PC-3 (cell line): Measurements from ENCODE around the gene PSMA7. TPM values are rescaled to one million over a fixed set of nuclear protein-coding genes. Genes with fewer than 3 reads are reported as not detected.

Source experiments
- ATAC-seq: fragments of 200-7000 bp; cut with Tn5 transposase; 2 replicates; pipeline ENCODE4 v1.9.1; 2020; ENCODE audit warnings: mild to moderate bottlenecking, moderate library complexity
- BruUV-seq: library from RNA; stranded (reverse); fragments of 400-500 nt; replicated peaks from 2 replicates; lab custom pipeline; 2021; lab: Mats Ljungman, UMichigan
- CTCF ChIA-PET: fragments of 300-600 bp; sonication (Branson Sonifier 250); formaldehyde crosslinking; loops from one replicate; lab custom pipeline; 2022; ENCODE audit warnings: antibody characterized with exemption; lab: Charles Lee
- POLR2A ChIA-PET: fragments of 300-600 bp; sonication (Branson Sonifier 250); formaldehyde crosslinking; loops from one replicate; lab custom pipeline; 2022; ENCODE audit warnings: antibody characterized with exemption; ENCODE audit not compliant: unreplicated experiment; lab: Charles Lee
- DNase-seq: peaks from one replicate; pipeline ENCODE4 v3.0.0-alpha.2; 2015
- H2AFZ ChIP-seq: fragments of 300-600 bp; sonication (generic); 2 replicates; pipeline ENCODE4 v1.6.0; 2016; ENCODE audit warnings: antibody characterized with exemption, low read length
- H3F3A ChIP-seq: fragments of 300-600 bp; sonication (generic); one replicate; pipeline ENCODE4 v1.6.0; 2017; ENCODE audit warnings: antibody characterized with exemption, low read length, control low read depth, mild to moderate bottlenecking; ENCODE audit not compliant: unreplicated experiment
- H3K27ac ChIP-seq: fragments of 300-600 bp; sonication (generic); 2 replicates; pipeline ENCODE4 v1.5.1; 2016; ENCODE audit warnings: mild to moderate bottlenecking, low read length
- H3K27me3 ChIP-seq: fragments of 300-600 bp; sonication (generic); 2 replicates; pipeline ENCODE4 v1.6.1; 2016; ENCODE audit warnings: low read length, mixed read lengths
- H3K36me3 ChIP-seq: fragments of 300-600 bp; sonication (generic); 2 replicates; pipeline ENCODE4 v1.6.1; 2016; ENCODE audit warnings: low read depth, mixed run types, low read length, mixed read lengths
- H3K4me1 ChIP-seq: fragments of 300-600 bp; sonication (generic); 2 replicates; pipeline ENCODE4 v1.5.1; 2016; ENCODE audit warnings: low read length; ENCODE audit not compliant: insufficient read depth
- H3K4me2 ChIP-seq: fragments of 300-600 bp; sonication (generic); 2 replicates; pipeline ENCODE4 v1.6.0; 2016; ENCODE audit warnings: low read length
- H3K4me3 ChIP-seq: fragments of 300-600 bp; sonication (generic); 2 replicates; pipeline ENCODE4 v1.5.1; 2016; ENCODE audit warnings: mild to moderate bottlenecking, low read length, mixed read lengths
- H3K79me2 ChIP-seq: fragments of 300-600 bp; sonication (generic); 2 replicates; pipeline ENCODE4 v1.6.1; 2017; ENCODE audit warnings: low read length, mixed read lengths
- H3K9ac ChIP-seq: fragments of 300-600 bp; sonication (generic); 2 replicates; pipeline ENCODE4 v1.6.0; 2016; ENCODE audit warnings: mild to moderate bottlenecking, low read length
- H3K9me2 ChIP-seq: fragments of 300-600 bp; sonication (generic); replicated peaks from 2 replicates; pipeline ENCODE4 v1.6.1; 2016; ENCODE audit warnings: mixed run types, low read length, mixed read lengths
- H3K9me3 ChIP-seq: fragments of 300-600 bp; sonication (generic); 2 replicates; pipeline ENCODE4 v1.6.1; 2016; ENCODE audit warnings: low read length, mixed read lengths
- H4K20me1 ChIP-seq: fragments of 300-600 bp; sonication (generic); 2 replicates; pipeline ENCODE4 v1.6.1; 2016; ENCODE audit warnings: low read length, mixed read lengths
- CTCF ChIP-seq: fragments of 300-600 bp; sonication (generic); conservative IDR thresholded peaks from 2 replicates; pipeline ENCODE4 v1.5.1; 2017; ENCODE audit warnings: antibody characterized with exemption, low read depth, mild to moderate bottlenecking, low read length
- EZH2 ChIP-seq: fragments of 300-600 bp; sonication (generic); IDR thresholded peaks from one replicate; pipeline ENCODE4 v1.6.1; 2017; ENCODE audit warnings: antibody characterized with exemption, mild to moderate bottlenecking, low read length; ENCODE audit not compliant: unreplicated experiment
- EZH2phosphoT487 ChIP-seq: fragments of 300-600 bp; sonication (generic); IDR thresholded peaks from 2 replicates; pipeline ENCODE4 v1.6.1; 2018; ENCODE audit warnings: mild to moderate bottlenecking, antibody characterized with exemption, low read length, borderline replicate concordance
- intact Hi-C: fragments of 100-400 bp; cut with micrococcal nuclease; formaldehyde crosslinking; loops from 2 replicates; pipeline ENCODE4 v1.9.0; 2023
- total RNA-seq: library from RNA; depleted of rRNA; stranded (reverse); fragments of >200 nt; gene quantifications from 2 replicates; pipeline ENCODE4 v1.2.3, GENCODE V29; 2014

PSMA7 gene
- total RNA-seq, 1 experiment from 2014 or later: 751 TPM

- ATAC-seq (no peak), DNase-seq (no peak)
- no peak overlapping the region for H2AFZ ChIP-seq
- no peak overlapping the region for H3K27ac ChIP-seq
- intact Hi-C loops: loop anchor here (2.0 kb wide), 1 partner anchor 57 kb away; the partner anchor contains the start of gene OSBPL2
- H3F3A ChIP-seq: peaks cover 7% of the 10 kb centered on the region
- H3K4me3 ChIP-seq: peak overlapping the region; percentile 98
- H4K20me1 ChIP-seq: no peaks in the 10 kb centered on the region
- TF ChIP-seq EZH2phosphoT487: no peak
- TF ChIP-seq EZH2: no peak
- TF ChIP-seq CTCF: no peak
- ChIA-PET POLR2A (interaction anchor here (0.6 to 0.7 kb wide), 2 partner anchors 84 to 1198 kb away, joined by 3 read pairs; no protein-coding TSS in a partner anchor), CTCF (no interaction called here)
- H3K27me3 ChIP-seq: no peaks in the 10 kb centered on the region
- peak overlapping the region; percentile 100 for H3K4me2 ChIP-seq
- peaks cover 4% of the 10 kb centered on the region; the same call in 1 of the 2 replicates for H3K36me3 ChIP-seq
- H3K9me2 ChIP-seq: no peaks in the 10 kb centered on the region
- BruUV-seq: no TSS peak
- peak overlapping the region; percentile 99 for H3K9ac ChIP-seq
- H3K79me2 ChIP-seq: peaks cover 49% of the 10 kb centered on the region
- no peaks in the 10 kb centered on the region for H3K9me3 ChIP-seq
- peaks cover 11% of the 10 kb centered on the region for H3K4me1 ChIP-seq
These were observed 38.6 kb upstream of the PSMA7 start for GRCh38 chr20:62181808-62182207.

- H3K4me1 ChIP-seq: peaks cover 11% of the 10 kb centered on the region
- H3K4me2 ChIP-seq: no peak overlapping the region
- H3F3A ChIP-seq: peaks cover 7% of the 10 kb centered on the region
- intact Hi-C loops: no loop called here
- no peaks in the 10 kb centered on the region for H4K20me1 ChIP-seq
- ATAC-seq: no peak
- TF ChIP-seq CTCF: no peak
- no peaks in the 10 kb centered on the region for H3K9me2 ChIP-seq
- BruUV-seq: no TSS peak
- peaks cover 24% of the 10 kb centered on the region for H3K79me2 ChIP-seq
- no peaks in the 10 kb centered on the region for H3K9me3 ChIP-seq
- DNase-seq: no peak
- H3K9ac ChIP-seq: no peak overlapping the region
- H3K27me3 ChIP-seq: no peaks in the 10 kb centered on the region
- POLR2A ChIA-PET: no interaction called here
- CTCF ChIA-PET: no interaction called here
- no peak overlapping the region for H3K27ac ChIP-seq
- H3K36me3 ChIP-seq: peaks cover 4% of the 10 kb centered on the region; the same call in 1 of the 2 replicates
- H3K4me3 ChIP-seq: no peak overlapping the region
- no peak overlapping the region for H2AFZ ChIP-seq
These were observed 35.9 kb upstream of the PSMA7 start for GRCh38 chr20:62179162-62179504.

DNA sequence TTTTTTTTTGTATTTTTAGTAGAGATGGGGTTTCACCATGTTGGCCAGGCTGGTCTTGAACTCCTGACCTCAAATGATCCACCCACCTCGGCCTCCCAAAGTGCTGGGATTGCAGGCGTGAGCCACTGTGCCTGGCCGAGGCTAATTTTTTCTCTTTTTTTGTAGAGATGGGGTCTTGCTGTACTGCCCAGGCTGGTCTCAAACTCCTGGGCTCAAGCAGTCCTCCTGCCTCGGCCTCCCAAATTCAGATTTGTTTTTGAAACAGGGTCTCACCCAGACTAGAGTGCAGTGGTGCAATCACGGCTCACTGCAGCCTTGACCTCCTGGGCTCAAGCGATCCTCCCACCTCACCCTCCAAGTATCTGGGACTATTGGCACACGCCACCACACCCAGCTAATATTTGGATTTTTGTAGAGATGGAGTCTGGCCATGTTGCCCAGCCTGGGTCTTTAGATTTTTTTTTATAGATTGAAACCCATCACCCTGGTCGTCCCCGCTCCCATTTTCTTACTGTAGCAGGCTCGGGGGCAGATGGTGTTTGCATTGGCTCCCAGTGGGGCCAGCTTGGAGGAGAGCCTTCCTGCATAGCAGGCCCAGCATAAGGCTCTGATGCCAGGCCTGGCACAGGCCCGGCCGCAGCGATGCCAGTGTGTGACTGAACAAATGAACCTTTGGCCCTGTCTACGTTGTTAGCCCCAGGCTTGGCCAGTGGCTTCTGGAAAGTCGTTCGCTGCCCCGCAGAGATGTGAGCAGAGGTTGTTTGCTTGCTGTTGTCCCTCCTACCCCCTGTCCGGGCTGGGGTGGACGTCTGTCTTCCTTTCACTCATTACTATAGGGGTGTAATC, 35.3 kb upstream of the PSMA7 start:
- intact Hi-C loops: no loop called here
- Histone ChIP-seq H3K4me2 (no peak overlapping the region), H2AFZ (no peak overlapping the region), H3K4me3 (no peak overlapping the region), H3K27ac (no peak overlapping the region), H3K27me3 (no peaks in the 10 kb centered on the region), H3K9me2 (no peaks in the 10 kb centered on the region), H3K9ac (no peak overlapping the region), H3K9me3 (no peaks in the 10 kb centered on the region), H3K79me2 (peaks cover 18% of the 10 kb centered on the region), H3F3A (peaks cover 7% of the 10 kb centered on the region), H4K20me1 (no peaks in the 10 kb centered on the region), H3K4me1 (peaks cover 8% of the 10 kb centered on the region), H3K36me3 (peaks cover 4% of the 10 kb centered on the region; the same call in 1 of the 2 replicates)
- TF ChIP-seq EZH2: no peak
- TF ChIP-seq EZH2phosphoT487: no peak
- no peak for TF ChIP-seq CTCF
- CTCF ChIA-PET: no interaction called here
- BruUV-seq: no TSS peak
- ATAC-seq: no peak
- POLR2A ChIA-PET: no interaction called here
- DNase-seq: no peak
